GM03348 (cell line): ENCODE measurements around the gene BDH1.
A peak's percentile ranks its signal among the peaks of the same experiment; 100 is the strongest.

Experiments used
- DNase-seq: peaks from one replicate; pipeline ENCODE4 v3.0.0; 2012; ENCODE audit warnings: low spot score

The BDH1 gene

DNA sequence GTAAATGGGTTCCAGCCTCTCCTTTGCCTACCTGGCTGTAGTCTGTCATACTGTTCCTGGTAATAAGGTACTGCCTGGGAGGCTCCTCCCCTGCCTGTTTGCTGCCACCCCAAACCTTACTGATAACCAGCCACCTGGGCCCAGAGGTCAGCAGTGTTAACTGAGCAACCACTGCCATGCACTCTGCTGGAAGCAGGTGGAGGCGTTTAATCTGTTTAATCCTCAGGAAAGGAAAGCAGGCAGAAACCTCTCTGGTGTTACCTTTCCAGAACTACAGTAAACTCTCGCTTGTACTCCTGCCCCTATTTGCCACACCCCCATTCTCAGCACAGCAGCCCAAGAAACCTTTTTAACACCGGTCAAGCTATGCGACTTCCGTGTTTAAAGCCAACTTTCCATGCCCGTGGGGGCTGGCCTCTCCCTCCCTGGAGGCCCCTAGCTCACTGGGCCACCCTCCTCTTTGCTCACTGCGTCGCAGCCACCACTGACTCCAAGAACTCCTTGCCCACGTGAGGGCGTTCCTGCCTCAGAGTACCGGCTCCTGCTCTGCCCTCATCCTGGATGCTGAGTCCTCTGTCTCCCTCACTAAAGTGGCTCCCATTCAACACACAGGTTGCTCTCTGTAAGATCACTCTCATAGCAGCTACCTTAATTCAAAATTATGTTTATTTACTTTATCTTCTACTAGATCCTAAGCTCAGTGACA is 8.3 kb downstream of the BDH1 start:
- DNase-seq, result no peak

DNA sequence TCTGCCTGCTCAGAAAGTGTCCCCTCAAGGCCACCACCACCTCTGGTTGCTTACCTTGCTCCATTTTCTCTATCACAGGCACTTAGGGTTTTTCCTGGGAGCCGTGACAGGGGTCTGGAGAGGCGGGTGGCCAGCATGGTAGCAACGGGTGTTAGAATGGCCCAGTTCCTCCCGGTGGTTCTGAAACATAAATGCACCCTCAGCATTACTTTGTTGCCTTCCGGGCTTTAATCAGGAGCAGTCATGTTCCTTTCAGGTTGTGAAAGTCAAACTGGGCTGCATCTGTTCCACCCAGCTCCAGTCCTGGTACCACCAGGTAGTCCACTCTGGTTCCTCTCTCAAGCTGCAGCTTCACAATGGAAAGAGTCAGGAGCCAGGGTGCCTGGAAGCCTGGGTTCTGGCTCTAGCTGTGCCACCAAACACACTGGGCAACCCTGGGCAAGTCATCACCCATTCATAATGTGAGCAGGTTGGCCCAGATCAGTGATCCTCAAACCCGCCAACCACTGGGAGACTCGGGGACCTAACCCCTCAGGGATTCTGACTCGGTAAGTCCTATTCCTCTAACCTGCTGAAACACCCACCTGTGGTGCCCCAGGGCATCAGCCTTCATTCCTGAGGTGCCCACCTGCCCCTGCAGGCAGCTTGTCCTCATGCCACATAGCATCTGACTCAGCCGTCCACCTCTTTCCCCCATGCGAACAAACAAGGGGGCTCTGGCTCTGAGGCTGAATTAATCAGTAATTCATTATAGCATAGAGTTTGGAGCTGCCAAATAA is 9.3 kb downstream of the BDH1 start:
- DNase-seq, result no peak

DNA sequence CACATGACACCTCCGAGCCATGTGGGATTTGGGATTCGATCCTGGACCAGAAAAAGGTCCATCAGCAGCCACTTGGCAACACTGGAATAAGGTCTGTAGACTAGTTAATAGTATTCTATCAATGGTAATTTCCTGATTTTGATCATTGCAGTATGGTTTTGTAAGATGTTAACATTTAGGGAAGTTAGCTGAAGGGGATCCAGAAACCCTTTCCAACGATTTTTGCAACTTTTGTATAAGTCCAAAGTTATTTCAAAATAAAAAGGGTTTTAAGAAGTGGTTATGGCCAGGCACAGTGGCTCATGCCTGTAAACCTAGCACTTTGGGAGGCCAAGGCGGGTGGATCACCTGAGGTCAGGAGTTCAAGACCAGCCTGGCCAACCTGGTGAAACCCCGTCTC is 10.2 kb downstream of the BDH1 start:
- DNase-seq, result no peak

DNA sequence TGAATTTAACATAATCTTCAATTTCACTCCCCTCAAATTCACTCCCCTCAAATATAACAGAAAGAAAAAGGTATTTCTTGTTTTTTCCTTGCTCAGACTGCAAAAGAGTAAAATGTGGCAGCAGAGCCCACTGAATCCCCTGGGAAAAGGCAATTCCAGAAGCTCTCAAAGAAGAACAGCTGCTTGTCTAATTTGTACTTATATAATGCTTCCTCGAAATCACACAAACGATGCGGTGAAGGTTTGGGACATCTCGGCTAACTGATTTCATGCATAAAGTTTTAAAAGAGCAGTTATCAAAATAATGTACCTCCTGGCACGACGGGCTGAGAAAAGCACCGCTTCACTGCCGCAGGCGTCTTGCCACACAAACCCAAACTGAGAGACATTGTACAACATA is 10.7 kb downstream of the BDH1 start:
- no peak for DNase-seq

DNA sequence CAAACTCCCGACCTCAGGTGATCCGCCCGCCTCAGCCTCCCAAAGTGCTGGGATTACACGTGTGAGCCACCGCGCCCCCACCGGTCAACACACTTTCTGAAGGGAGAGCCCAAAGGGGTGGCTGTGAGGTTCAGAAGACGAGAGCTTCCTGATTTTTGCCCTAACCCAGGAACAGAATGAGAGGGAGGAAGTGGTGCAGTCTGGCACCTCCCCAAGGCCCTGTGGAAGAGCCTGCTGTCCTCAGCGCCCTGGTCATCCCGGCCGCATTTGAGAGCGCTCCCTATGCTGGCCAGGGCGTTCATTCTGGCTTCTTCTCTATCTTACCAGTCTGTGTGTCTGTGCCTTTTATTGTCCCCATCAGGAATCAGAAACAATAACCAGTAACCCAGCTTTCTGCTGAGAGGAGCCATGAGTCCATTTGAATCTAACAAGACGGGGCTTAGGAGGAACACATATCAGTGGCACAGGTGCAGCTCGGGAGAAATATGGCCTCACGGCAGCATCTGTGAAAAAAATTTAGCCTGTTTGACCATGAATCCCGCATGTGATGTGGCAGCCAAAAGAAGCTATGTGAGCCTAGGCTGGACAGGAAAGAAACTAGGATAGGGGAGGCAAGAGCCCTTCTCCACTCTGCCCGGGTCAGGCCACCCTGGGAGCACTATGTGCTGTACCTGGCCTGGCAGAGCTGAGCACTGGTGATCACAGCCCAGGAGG is 12.9 kb downstream of the BDH1 start:
- no peak for DNase-seq

DNA sequence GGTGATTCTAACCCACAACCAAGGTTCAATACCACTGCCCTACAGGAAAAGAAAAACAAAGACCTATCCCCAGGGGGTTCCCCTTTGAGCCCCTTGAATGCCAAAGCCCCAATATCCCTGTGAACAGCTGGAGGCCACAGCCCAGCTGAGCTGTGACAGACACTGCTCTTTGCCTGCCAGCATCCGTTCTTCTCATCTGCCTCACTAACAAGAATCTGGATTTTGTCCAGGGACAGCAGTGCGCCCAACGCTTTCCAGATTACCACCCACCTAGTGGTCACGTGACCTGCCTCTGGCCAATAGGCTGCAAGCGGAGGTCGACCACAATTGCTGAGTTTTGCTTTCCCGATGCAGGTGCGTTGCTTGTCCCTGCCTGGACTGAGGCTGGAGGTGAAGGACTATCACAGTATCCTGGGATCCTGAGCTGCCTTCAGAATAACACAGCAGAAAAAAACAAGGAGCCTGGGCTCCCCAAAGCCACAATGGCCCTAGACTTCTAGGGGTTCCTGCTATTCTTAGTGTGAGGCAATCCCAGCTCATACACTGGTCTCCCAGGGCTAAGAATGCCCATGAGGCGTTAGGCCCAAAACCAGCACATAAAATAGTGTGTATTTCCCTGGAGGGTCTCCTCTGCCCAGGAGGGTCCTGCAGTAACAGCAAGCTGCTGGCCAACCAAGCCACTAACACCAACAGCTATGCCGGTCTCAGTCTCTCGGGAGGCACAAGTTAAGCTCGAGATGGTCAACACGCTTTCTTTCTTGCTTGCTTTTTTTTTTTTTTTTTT is 13.8 kb downstream of the BDH1 start:
- peak; percentile 80 for DNase-seq

DNA sequence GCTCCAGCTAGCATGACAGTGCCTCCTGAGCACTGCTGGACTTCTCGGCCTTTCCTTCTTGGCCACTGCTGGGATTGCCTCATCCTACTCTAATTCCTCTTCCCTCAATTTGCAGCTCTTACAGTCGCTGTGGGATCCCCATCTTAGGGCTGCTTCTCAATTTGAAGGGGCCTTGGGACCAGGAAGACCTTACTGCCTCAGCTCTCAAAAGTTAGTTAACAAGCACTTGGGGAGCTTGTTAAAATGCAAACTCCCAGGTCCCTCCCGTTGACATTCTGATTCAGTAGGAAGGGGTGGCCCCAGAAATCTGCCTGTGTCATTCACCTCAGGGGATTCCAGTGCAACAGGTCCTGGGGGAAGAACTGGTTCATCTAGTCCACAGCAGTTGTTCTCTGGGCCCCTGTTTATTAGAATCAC is 14.8 kb downstream of the BDH1 start:
- no peak for DNase-seq

DNA sequence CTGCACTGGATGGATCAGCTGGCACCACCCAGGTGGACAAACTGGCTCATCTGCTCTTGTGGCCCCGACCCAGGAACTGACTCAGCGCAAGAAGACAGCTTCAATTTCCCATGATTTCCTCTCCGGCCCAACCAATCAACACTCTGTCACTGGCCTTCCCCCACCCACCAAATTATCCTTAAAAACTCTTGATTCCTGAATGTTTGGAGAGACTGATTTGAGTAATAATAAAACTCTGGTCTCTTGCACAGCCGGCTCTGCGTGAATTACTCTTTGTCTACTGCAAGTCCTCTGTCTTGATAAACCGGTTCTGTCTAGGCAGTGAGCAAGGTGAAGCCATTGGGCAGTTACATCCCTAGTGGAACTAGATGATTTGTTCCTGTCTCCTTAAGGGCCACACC is 16.1 kb downstream of the BDH1 start:
- no peak for DNase-seq

DNA sequence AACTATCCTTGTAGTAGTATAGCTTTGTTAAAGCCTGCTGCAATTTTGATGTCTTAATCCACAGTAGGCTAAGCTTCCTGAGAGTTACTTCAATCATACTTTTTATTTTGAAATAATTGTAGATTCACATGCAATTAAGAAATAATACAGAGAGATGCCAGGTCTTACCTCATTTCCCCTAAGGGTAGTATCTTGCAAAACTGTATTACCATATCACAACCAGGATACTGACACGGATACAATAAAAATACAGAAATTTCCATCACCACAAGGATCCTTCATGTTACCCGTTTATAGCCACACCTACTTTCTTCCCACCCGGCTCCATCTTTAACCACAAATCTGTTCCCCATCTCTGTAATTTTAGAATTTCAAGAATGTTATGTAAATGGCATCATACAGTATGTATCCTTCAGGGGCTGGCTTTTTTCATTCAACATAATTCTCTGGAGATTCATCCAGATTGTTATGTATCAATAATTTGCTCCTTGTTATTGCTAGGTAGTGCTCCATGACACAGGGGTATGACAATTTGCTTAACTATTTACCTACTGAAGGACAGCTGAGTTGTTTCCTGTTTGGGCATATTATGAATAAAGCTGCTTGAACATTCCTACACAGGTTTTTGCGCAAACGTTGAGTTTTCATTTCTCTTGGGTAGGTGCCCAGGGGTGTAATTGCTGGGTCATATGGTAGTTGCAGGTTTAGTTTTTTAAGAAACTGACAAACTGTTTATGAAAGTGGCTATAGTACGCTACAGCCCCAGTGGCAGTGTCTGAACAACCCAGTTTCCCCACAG is 21.6 kb downstream of the BDH1 start:
- DNase-seq, result no peak

DNA sequence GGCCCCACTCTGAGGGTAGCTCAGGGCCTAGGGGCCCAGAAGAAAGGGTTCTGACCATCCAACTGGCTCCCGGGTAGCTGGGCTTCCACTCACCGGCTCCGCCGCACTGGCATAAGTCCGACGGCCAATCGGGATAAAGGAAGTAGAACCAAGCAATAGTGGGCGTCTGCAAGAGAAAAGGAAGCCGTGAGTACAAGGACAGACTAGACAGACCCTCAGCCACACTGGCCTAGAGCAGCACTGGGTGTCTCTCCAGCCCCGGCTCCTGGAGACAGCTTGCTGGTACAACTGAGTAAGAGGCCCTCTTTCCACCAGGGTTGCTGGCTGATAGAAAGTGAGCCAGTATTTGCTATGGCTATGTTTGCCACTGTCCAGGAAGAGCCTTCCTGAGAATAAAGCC is 22.4 kb downstream of the BDH1 start:
- DNase-seq, result no peak

DNA sequence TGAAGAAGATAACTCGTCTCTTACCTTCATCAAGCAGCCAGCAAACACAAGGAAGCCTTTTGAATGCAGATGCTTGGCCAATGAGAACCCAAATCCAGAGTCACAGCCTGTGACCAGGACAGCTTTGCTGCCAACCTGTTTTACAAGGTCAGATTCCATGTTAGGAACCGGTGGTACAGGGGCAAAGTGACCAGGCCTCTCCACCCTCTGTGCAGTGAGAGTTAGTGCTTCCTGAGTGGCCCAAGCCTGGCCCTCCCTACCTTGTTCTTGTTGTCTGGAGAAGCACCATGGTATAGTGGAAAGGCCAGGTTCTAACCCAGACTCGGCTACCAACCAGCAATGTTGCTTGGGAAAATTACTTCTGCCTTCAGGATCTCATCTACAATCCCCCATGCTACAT is 23.4 kb downstream of the BDH1 start:
- DNase-seq, result no peak

DNA sequence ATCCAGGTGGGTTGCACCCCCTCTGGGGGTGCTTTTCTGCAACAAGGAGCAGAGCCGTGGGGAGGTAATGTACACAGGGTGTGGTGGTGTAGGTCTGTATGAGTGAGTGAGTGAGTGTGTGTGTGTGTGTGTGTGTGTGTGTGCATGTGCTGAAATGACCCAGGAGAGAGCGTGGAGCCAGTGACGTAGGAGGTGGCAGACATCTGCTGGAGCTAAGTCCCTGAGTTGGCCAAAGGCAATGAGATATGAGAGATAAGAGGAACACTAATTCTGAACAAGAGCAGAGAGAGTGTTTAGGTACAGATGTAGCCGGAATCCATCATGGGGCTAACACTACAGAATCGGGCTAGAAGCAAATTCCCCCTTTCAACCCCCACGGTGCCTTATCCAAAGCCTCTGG is 27.6 kb downstream of the BDH1 start:
- no peak for DNase-seq

DNA sequence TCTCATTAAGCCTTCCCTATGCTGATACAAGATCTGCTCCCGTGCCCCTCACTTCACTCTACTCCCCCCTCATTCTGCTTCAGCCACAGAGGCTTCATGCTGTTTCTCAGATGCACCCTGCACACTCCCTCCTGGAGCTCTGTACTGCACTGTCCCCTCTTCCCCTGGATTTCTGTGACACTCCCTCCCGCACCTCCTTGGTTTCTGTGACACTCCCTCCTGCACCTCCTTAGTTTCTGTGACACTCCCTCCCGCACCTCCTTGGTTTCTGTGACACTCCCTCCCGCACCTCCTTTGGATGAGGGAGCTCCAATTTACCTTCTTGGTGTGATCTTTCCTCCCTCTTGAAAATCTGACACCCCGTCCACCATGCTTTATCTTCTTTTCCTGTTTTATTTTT is 28.2 kb downstream of the BDH1 start:
- no peak for DNase-seq

DNA sequence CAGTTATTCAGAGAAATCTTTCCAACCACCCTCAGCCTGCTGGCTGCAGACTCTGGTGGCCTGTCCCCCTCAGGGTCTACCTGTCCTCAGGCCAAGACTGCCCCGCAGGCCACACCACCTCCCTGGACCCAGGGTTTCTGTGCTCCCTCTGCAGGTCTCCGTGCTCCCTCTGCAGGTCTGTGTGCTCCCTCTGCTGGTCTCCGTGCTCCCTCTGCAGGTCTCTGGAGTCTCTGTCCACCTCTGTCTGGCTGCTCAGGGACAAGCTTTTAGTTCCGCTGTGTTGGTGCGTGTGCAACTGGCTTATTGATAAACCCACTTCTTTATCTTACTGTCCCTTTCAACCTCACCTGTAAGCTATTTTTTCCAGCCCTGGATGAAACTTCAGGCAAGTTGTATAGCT is 30.1 kb downstream of the BDH1 start:
- DNase-seq, result no peak

DNA sequence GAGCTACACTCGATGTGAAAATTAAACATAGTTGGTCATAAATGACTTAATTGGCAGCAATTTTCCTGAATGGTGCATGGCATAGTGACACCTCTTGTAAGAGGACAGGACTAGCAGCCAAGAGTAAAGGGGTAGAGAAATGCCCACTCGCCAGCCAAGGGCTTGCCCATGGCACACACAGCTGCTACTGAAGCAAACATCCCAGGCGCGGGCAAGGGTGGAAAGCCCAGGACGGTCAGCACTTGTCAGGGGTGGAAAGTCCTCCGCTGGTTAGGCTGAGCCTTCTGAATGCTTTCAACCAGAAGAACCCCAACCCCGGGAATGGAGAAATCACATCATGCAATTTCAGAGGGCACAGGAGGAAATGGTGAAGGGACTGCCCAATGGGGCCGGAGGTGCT is 31.6 kb downstream of the BDH1 start:
- no peak for DNase-seq

DNA sequence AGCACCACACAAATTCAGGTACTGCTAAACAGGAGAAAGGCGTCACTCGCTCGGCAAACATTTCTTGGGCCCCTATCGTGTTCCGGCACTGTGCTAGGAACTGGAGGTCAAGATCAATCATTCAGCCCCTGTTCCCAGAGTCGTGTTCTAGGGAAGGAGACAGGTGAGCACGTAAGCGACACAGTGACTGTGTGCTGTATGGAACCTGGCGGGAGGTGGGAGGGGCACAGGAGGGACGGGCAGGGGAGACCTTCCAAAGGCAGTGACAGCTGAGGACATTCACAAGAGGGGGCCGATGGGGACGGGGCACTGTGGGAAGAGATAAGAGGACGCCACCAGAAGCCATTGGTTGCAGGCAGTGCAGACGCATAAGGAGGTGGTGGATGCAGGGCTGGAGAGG is 32.2 kb downstream of the BDH1 start:
- no peak for DNase-seq

DNA sequence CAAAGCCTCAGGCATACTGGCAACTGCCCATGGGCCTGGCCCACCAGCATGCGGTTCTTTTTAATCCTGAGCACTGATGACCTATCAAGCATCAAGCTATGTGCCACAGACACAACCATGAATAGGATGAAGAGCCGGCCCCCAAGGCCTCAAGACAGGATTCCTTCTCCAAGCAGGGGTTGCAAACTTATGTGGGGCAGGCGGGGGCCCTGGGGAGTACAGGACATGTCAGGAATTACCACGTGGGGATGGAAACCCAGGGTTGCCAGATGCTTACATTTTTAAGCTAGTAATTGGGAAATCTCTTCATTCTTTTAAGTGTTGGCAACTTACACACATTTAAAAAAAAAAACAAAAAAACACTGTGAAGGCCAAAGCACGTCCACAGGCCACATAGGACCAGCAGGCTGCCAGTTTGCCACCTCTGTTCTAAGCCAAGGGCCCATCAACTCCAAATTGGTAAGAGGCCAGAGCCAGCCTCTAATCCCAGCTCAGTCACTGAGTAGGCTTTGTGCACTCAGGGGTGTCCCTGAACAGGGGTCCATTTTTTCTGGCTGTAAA is 32.8 kb downstream of the BDH1 start:
- DNase-seq, result peak; percentile 83

DNA sequence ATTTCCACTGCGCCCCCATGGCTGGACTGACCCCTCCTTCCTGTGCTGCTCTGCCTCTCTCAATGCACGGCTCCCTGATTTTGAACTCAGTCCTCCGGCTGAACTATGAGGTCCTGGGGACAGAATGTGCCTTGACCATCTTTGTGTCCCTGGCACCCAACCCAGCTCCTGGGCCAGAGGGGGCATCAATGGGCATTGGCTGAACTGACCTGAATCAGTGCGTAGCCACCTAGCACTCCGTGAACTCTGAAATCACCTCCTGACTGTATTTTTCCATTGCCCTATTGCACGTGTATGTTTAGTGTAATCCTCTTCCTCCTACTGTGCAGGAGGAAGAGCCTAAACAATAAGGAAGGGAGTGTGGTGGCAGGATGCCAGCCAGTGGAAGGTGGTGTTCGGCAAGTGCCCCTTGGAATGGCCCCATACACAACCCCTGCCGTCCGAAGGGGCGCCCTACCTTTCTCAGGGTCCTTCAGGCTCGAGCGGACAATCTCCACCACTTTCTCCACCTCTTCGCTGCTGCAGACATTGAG is 33.5 kb downstream of the BDH1 start:
- DNase-seq, result no peak

DNA sequence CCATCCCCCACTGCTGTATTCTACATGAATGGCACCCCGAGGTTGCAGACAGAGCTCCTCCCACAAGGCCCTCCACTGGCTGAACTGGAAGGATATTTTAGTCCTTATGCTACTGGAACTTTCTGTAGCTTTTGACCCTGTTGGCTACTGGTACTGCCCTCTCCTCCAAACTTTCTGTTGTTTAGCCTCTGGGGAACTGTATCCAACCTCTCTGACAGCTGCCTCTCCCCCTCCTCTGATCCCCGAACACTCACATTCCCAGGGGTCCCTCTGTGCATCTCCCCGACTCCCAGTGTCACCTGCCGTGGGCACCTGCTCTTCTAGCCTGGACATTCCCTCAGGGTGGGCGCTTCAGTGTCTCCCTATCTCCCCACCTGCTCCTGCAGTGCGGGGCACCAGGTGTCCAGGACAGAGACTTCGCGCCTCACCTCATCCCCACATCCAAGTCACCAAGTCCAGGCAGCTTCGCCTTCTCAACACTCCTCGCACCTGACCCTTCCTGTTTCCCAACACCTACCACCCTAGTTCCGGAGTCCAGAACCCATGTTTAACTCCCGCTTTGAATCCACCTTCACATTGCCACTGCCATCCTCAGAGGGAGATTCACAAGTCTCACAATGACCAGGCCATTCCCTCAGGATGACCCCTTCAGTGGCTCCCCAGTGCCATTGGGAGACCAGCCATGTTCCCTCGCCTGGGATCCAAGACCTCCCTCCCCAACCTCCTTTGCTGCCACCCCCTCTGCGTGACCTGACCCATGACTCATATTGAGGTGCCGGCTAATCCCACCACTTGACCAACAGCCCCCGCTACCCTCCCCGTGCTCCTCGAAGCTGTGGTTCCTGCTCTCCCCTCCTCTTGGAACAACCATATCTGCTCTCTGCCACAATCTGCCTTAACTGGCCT is 34.2 kb downstream of the BDH1 start:
- DNase-seq, result no peak
